Stimulated activated CD8-positive, alpha-beta memory T cell treated with anti-CD3 and anti-CD28 coated beads, Interleukin-12 subunit alpha, Interleukin-12 subunit beta, amount 100 ng/mL, for 4 hours (primary cell): ENCODE results near the gene PHTF1.

ENCODE experiments used
- DNase-seq: peaks from one replicate; pipeline ENCODE4 v3.0.0-alpha.2; 2020; ENCODE audit warnings: low read depth

The PHTF1 gene

GRCh38 chr1:113759333-113760101, at the start of gene PHTF1:
Gene PHTF1 (minus strand): TSS chr1:113759486. CDS start chr1:113758703, 783 bp downstream.
- peak; percentile 40 for DNase-seq

GRCh38 chr1:113808450-113809195, 49.3 kb upstream of the PHTF1 start:
- DNase-seq = no peak

- no peak for DNase-seq
Observed at GRCh38 chr1:113805639-113806038, 46.4 kb upstream of the PHTF1 start.

- no peak for DNase-seq
Observed at GRCh38 chr1:113805256-113805531, 45.9 kb upstream of the PHTF1 start.

- no peak for DNase-seq
Observed at GRCh38 chr1:113804421-113805255, 45.4 kb upstream of the PHTF1 start.

- no peak for DNase-seq
Observed at GRCh38 chr1:113802367-113803007, 43.2 kb upstream of the PHTF1 start.

GRCh38 chr1:113800487-113800886, 41.2 kb upstream of the PHTF1 start:
- no peak for DNase-seq

GRCh38 chr1:113797472-113797871, 38.2 kb upstream of the PHTF1 start:
- no peak for DNase-seq

- DNase-seq = no peak
Observed at GRCh38 chr1:113793878-113794834, 34.9 kb upstream of the PHTF1 start.

GRCh38 chr1:113792986-113793385, 33.7 kb upstream of the PHTF1 start:
- no peak for DNase-seq

- no peak for DNase-seq
Observed at GRCh38 chr1:113792471-113792870, 33.2 kb upstream of the PHTF1 start.

- no peak for DNase-seq
Observed at GRCh38 chr1:113788802-113789201, 29.5 kb upstream of the PHTF1 start.

GRCh38 chr1:113787663-113788062, 28.4 kb upstream of the PHTF1 start:
- DNase-seq = no peak

GRCh38 chr1:113786069-113786468, 26.8 kb upstream of the PHTF1 start:
- DNase-seq = no peak

- DNase-seq = no peak
Observed at GRCh38 chr1:113784104-113784779, 25.0 kb upstream of the PHTF1 start.

- no peak for DNase-seq
Observed at GRCh38 chr1:113783254-113784103, 24.2 kb upstream of the PHTF1 start.

- DNase-seq = no peak
Observed at GRCh38 chr1:113782406-113782805, 23.1 kb upstream of the PHTF1 start.

- no peak for DNase-seq
Observed at GRCh38 chr1:113780374-113781146, 21.3 kb upstream of the PHTF1 start.

GRCh38 chr1:113779542-113779941, 20.3 kb upstream of the PHTF1 start:
- DNase-seq = no peak
